ENCODE measurements around the gene PDE1C. TPM values are rescaled to one million over a fixed set of nuclear protein-coding genes. Genes with fewer than 3 reads are reported as not detected.

Gene PDE1C
- total RNA-seq, 6 experiments from 2014 or later: 0.19 to 1.9 (median 1.2) TPM

DNA sequence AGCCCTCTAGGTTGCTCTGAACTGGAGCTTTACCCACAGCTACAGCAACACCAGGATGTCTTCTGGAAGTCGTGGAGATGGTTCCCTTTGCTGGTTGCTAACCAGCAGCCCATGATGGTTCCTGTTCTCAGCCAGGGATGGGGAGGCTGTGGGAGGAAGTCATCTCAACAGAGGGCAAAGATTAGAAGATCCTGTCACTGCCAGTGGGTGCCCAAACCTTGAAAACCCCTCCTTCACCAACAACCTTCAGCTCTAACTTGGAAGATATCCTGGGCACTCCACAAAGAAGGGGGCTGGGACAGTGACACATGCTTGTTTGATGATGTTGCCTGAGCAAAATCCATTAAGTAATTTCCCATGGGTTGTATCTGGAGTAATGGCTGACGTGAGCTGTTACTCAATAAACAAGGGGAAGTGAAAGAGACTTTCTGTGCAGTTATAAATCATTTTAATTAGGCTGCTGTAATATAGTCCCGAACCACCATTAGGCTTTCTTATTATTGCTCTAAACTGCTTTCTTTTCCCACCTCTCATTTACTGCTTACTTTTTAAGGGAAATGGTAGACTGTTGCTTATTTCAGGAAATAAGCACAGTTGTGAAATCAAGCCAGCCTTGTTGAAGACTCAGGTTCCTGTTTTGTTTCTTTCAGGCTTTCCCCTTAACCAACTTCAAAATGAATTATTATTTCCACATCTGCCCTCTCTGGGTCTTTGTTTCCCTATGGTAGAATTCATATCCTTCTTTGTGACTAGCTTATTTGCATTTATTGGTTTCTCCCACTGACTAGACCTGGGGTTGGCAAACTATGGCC, 258.4 kb downstream of the PDE1C start:
- no peaks in the 10 kb centered on the region for H3K27me3 Mint-ChIP-seq (ENCODE audit: insufficient read depth)
- H3K4me1 Mint-ChIP-seq (ENCODE audit: low read depth): no peaks in the 10 kb centered on the region; the same call in 1 of the 2 replicates
- no peak overlapping the region for H3K4me3 Mint-ChIP-seq
- H3K27ac Mint-ChIP-seq: no peak overlapping the region
- TF ChIP-seq, protein P1, sequence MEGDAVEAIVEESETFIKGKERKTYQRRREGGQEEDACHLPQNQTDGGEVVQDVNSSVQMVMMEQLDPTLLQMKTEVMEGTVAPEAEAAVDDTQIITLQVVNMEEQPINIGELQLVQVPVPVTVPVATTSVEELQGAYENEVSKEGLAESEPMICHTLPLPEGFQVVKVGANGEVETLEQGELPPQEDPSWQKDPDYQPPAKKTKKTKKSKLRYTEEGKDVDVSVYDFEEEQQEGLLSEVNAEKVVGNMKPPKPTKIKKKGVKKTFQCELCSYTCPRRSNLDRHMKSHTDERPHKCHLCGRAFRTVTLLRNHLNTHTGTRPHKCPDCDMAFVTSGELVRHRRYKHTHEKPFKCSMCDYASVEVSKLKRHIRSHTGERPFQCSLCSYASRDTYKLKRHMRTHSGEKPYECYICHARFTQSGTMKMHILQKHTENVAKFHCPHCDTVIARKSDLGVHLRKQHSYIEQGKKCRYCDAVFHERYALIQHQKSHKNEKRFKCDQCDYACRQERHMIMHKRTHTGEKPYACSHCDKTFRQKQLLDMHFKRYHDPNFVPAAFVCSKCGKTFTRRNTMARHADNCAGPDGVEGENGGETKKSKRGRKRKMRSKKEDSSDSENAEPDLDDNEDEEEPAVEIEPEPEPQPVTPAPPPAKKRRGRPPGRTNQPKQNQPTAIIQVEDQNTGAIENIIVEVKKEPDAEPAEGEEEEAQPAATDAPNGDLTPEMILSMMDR (IDR thresholded peaks at IDR 0.05): no peak
- H3K36me3 Mint-ChIP-seq (ENCODE audit: low read depth): no peaks in the 10 kb centered on the region
- H3K9me3 Mint-ChIP-seq: peaks cover 22% of the 10 kb centered on the region; the same call in 1 of the 2 replicates
- DNase-seq: no peak

DNA sequence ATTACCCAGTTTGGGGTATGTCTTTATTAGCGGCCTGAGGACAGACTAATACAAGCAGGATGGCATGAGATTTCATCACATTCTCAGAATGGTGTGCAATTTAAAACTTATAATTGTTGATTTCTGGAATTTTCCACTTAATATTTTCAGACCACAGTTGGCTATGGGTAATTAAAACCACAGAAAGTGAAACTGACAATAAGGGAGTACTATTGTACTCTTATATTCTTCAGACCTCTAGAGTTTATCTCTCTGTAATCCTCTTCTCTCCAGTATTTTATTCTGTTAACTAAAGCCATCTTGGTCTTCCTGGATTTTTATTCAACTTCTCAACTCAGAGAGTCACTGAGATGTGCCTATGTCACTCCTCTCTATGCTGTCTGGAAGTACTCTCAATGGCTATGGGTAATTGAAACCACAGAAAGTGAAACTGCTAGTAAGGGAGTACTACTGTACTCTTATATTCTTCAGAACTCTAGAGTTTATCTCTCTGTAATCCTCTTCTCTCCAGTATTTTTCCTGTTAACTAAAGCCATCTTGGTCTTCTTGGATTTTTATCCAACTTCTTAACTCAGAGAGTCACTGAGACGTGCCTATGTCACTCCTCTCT, 264.9 kb downstream of the PDE1C start:
- TF ChIP-seq, protein P1 (IDR thresholded peaks at IDR 0.05): no peak
- no peaks in the 10 kb centered on the region for H3K4me1 Mint-ChIP-seq (ENCODE audit: low read depth)
- H3K27me3 Mint-ChIP-seq (ENCODE audit: insufficient read depth): no peaks in the 10 kb centered on the region; the same call in 1 of the 2 replicates
- no peak for DNase-seq
- H3K9me3 Mint-ChIP-seq: peaks cover under 1% of the 10 kb centered on the region; the same call in 1 of the 2 replicates
- H3K36me3 Mint-ChIP-seq (ENCODE audit: low read depth): no peaks in the 10 kb centered on the region
- no peak overlapping the region for H3K27ac Mint-ChIP-seq
- H3K4me3 Mint-ChIP-seq: peak overlapping the region; percentile 18; the same call in 1 of the 2 replicates

DNA sequence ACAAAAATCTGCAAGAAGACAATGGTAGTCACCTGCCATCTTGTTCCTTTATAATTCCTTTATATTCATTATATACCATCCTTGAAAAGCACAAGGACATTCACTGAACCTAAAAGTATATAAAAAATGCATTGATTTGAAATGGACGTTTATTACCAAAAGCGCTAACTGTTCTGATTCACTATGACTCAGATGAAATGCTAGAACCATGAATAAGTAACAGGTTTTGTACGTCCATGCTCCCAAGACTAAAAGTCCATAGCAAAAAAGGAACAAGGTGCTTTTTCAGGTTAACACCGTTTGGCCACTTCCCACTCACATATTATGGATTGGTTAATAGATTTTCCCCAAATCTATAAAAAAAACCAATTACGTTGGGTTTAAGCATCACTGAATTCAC, 273.8 kb downstream of the PDE1C start:
- H3K27me3 Mint-ChIP-seq (ENCODE audit: insufficient read depth): no peaks in the 10 kb centered on the region
- TF ChIP-seq, protein P1 (IDR thresholded peaks at IDR 0.05): no peak
- H3K27ac Mint-ChIP-seq: no peak overlapping the region
- H3K4me1 Mint-ChIP-seq (ENCODE audit: low read depth): no peaks in the 10 kb centered on the region; the same call in 1 of the 2 replicates
- peaks cover 16% of the 10 kb centered on the region; the same call in 1 of the 2 replicates for H3K9me3 Mint-ChIP-seq
- DNase-seq: no peak
- H3K36me3 Mint-ChIP-seq (ENCODE audit: low read depth): no peaks in the 10 kb centered on the region
- H3K4me3 Mint-ChIP-seq: no peak overlapping the region

DNA sequence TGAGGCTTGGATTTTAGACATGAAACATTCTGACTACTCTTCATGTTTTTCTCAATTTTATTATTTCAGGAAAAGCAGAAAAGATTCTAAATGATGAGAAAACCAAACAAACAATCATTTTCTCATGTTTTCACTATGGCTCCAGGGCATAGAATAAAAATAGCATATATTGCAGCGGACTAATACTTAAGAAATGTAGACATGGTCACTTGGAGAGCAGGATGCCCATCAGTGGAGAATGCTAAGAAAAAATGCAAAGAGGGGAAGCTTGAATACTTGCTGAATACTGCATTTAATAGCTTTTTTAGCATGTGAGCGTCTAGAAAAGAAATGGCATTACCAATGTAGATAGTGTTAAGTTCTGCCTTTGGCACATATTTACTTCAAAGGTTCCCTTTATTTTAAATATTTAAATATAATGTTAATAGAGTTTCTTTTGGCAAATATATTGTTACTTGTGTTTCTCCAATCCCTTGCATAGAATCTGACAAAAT, 275.3 kb downstream of the PDE1C start:
- Mint-ChIP-seq H3K27ac (no peak overlapping the region), H3K9me3 (peaks cover 21% of the 10 kb centered on the region; the same call in 1 of the 2 replicates), H3K27me3 (ENCODE audit: insufficient read depth) (no peaks in the 10 kb centered on the region), H3K36me3 (ENCODE audit: low read depth) (no peaks in the 10 kb centered on the region), H3K4me3 (no peak overlapping the region), H3K4me1 (ENCODE audit: low read depth) (no peaks in the 10 kb centered on the region; the same call in 1 of the 2 replicates)
- no peak for DNase-seq
- TF ChIP-seq, protein P1 (IDR thresholded peaks at IDR 0.05): no peak

DNA sequence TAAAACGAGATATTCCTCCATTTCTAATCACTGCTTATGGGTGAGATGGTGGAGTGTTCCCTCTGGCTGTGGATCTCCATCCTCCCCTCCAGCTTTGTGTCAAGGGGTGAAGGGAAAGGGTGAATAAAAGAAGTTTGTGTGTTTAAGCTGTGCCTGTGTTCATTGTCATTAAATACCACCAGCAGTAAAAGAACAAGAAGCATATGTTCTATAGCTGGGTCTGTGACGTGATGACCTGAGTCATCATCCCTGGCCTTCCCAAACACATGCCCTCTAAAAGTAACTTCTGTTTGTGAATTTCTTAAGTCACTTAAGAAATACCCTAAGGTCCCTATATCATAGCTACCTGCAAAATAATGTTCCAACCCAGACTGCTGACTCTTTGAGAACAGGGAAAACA, 278.3 kb downstream of the PDE1C start:
- DNase-seq: no peak
- H3K4me1 Mint-ChIP-seq (ENCODE audit: low read depth): no peaks in the 10 kb centered on the region; the same call in 1 of the 2 replicates
- no peak overlapping the region for H3K4me3 Mint-ChIP-seq
- peaks cover 14% of the 10 kb centered on the region; the same call in 1 of the 2 replicates for H3K9me3 Mint-ChIP-seq
- TF ChIP-seq, protein P1 (IDR thresholded peaks at IDR 0.05): no peak
- H3K36me3 Mint-ChIP-seq (ENCODE audit: low read depth): no peaks in the 10 kb centered on the region
- H3K27me3 Mint-ChIP-seq (ENCODE audit: insufficient read depth): no peaks in the 10 kb centered on the region
- H3K27ac Mint-ChIP-seq: no peak overlapping the region; the same call in 1 of the 2 replicates
